ENCODE data around the gene CNOT4.

DNA sequence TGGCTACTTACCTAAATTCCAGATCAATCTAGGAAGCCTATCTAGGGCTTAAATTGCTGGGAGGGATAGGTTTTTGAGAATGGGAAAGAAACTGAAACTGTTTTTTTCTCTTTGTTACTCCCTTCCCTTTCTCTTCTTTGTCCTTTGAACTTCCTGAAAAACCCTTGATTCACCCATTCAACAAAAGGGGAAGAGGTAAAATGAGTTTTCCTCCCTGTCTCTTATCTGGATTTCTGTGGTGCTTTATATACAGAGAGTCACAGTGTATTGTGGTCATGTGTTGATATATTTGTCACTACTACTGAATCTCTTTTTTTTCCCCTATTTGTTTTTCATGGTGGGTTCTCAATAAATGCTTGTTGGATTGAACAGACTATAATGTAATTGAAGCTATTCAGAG, 28.0 kb upstream of the CNOT4 start:
- TF ChIP-seq HDGF (IDR thresholded peaks at IDR 0.05; ENCODE audit: borderline replicate concordance) (no peak), SUZ12 (IDR thresholded peaks at IDR 0.05) (no peak), FOXM1 (IDR thresholded peaks at IDR 0.05; ENCODE audit: borderline replicate concordance) (no peak), FOXA1 (IDR thresholded peaks at IDR 0.05) (no peak), LEF1 (IDR thresholded peaks at IDR 0.05; ENCODE audit: borderline replicate concordance) (no peak), ARNT (IDR thresholded peaks at IDR 0.05) (no peak), TARDBP (IDR thresholded peaks at IDR 0.05) (no peak), SP1 (IDR thresholded peaks at IDR 0.05) (no peak), BHLHE40 (IDR thresholded peaks at IDR 0.05; ENCODE audit: borderline replicate concordance) (no peak), FOXK2 (IDR thresholded peaks at IDR 0.05) (no peak), NFRKB (IDR thresholded peaks at IDR 0.05) (no peak)
- TF ChIP-seq, protein P1, sequence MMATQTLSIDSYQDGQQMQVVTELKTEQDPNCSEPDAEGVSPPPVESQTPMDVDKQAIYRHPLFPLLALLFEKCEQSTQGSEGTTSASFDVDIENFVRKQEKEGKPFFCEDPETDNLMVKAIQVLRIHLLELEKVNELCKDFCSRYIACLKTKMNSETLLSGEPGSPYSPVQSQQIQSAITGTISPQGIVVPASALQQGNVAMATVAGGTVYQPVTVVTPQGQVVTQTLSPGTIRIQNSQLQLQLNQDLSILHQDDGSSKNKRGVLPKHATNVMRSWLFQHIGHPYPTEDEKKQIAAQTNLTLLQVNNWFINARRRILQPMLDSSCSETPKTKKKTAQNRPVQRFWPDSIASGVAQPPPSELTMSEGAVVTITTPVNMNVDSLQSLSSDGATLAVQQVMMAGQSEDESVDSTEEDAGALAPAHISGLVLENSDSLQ (IDR thresholded peaks at IDR 0.05), result no peak
